K562 (cell line): ENCODE results near the gene ZBTB32. TPM values are rescaled to one million over a fixed set of nuclear protein-coding genes. Genes with fewer than 3 reads are reported as not detected.

Experiments
- ARHGAP35 ChIP-seq: fragments of 450-650 bp; IDR thresholded peaks from 2 replicates; pipeline ENCODE4 v1.6.1; 2018; ENCODE audit not compliant: partially characterized antibody
- BHLHE40 ChIP-seq: IDR thresholded peaks from 2 replicates; pipeline ENCODE4 v1.6.1; 2011; ENCODE audit warnings: low read length, improper control_type of control experiment
- CHD1 ChIP-seq: fragments of 200-600 bp; sonication (generic); IDR thresholded peaks from one replicate; pipeline ENCODE4 v1.6.1; 2012; ENCODE audit warnings: mild to moderate bottlenecking, moderate library complexity, low read length, inconsistent platforms
- DACH1 ChIP-seq: fragments of 450-650 bp; IDR thresholded peaks from 2 replicates; pipeline ENCODE4 v1.6.1; 2018; ENCODE audit not compliant: partially characterized antibody
- GABPB1 ChIP-seq: sonication (generic); formaldehyde crosslinking; IDR thresholded peaks from 2 replicates; pipeline ENCODE4 v1.8.0; 2022; ENCODE audit warnings: mild to moderate bottlenecking, missing genetic modification reagents
- JUNB ChIP-seq: fragments of 450-650 bp; formaldehyde crosslinking; conservative IDR thresholded peaks from 2 replicates; pipeline ENCODE4 v1.4.0; 2020; ENCODE audit warnings: mild to moderate bottlenecking
- MCM2 ChIP-seq: fragments of 450-650 bp; IDR thresholded peaks from 2 replicates; pipeline ENCODE4 v1.6.1; 2017; ENCODE audit warnings: low read depth, mild to moderate bottlenecking
- NELFE ChIP-seq: IDR thresholded peaks from 2 replicates; pipeline ENCODE4 v1.6.1; 2011; ENCODE audit warnings: mild to moderate bottlenecking; ENCODE audit not compliant: insufficient read depth, insufficient read length
- RUNX1 ChIP-seq: sonication (generic); IDR thresholded peaks from 2 replicates; pipeline ENCODE4 v1.6.1; 2016; ENCODE audit warnings: antibody characterized with exemption, low read depth
- SRSF1 ChIP-seq: fragments of 200-400 bp; formaldehyde crosslinking; IDR thresholded peaks from 2 replicates; pipeline ENCODE4 v1.6.1; 2017; ENCODE audit warnings: mild to moderate bottlenecking, low read depth, low read length, moderate library complexity
- ZC3H4 ChIP-seq: sonication (generic); formaldehyde crosslinking; IDR thresholded peaks from 2 replicates; pipeline ENCODE4 v1.9.0; 2021; ENCODE audit warnings: missing genetic modification reagents, borderline replicate concordance
- ZFP1 ChIP-seq: fragments of 450-650 bp; formaldehyde crosslinking; IDR thresholded peaks from 2 replicates; pipeline ENCODE4 v1.4.0; 2020; ENCODE audit warnings: mild to moderate bottlenecking, mixed read lengths
- ZNF3 ChIP-seq: fragments of 250-450 bp; sonication (Bioruptor Pico); IDR thresholded peaks from 2 replicates; pipeline ENCODE4 v1.5.0; 2021; ENCODE audit warnings: mild to moderate bottlenecking, moderate library complexity
- ZNF644 ChIP-seq: fragments of 200-800 bp; sonication (Bioruptor generic); IDR thresholded peaks from 2 replicates; pipeline ENCODE4 v1.6.1; 2016; ENCODE audit warnings: low read depth, missing genetic modification characterization, missing compliant biosample characterization
- ZNF764 ChIP-seq: fragments of 250-450 bp; sonication (Bioruptor Pico); IDR thresholded peaks from 2 replicates; pipeline ENCODE4 v1.4.0; 2020; ENCODE audit warnings: low read depth, mild to moderate bottlenecking, moderate library complexity
- ZNF785 ChIP-seq: fragments of 250-450 bp; sonication (Bioruptor Pico); IDR thresholded peaks from 2 replicates; pipeline ENCODE4 v1.4.0; 2020; ENCODE audit warnings: mild to moderate bottlenecking
- polyA plus RNA-seq, 8 experiments: library from polyadenylated mRNA; depleted of rRNA in 4 of 8; stranded (reverse) in 5 of 8; unstranded in 3 of 8; fragments of >200 nt; fragmentation: Nextera tagmentation in 2 of 8; fragmentation: Illumina TruSeq in 1 of 8; extraction: Ambion mirVana in 2 of 8; extraction: Trizol in 1 of 8; gene quantifications; 2 replicates each; pipeline versions ENCODE4 v1.2.1 to v1.2.3, GENCODE V29; 2011 to 2014; ENCODE audit warnings: inconsistent platforms in 1 of 8, missing spikeins in 1 of 8
- total RNA-seq, 7 experiments: library from RNA; depleted of rRNA in 6 of 7; stranded (reverse); fragments of >200 nt in 6 of 7; fragmentation: Illumina TruSeq in 2 of 7; extraction: Trizol in 2 of 7; gene quantifications; 2 replicates each; pipeline versions ENCODE4 v1.2.1 to v1.2.3, GENCODE V29; 2011 to 2021; ENCODE audit warnings: low replicate concordance in 1 of 7
- TF ChIP-seq, protein P1 (sequence below): fragments of 250-450 bp; sonication (Bioruptor Pico); IDR thresholded peaks from 2 replicates; pipeline ENCODE4 v1.8.0; 2022; ENCODE audit warnings: inconsistent platforms, mild to moderate bottlenecking, moderate library complexity, borderline replicate concordance
- TF ChIP-seq, protein P2 (sequence below), 2 experiments: fragments of 250-450 bp in 1 of 2; fragments of 450-650 bp in 1 of 2; sonication (Bioruptor Pico) in 1 of 2; IDR thresholded peaks; 2 replicates each; pipeline versions ENCODE4 v1.6.1 to v1.8.0; 2016 to 2021; ENCODE audit warnings: mild to moderate bottlenecking in 2 of 2, moderate library complexity in 2 of 2, missing compliant biosample characterization in 1 of 2, missing genetic modification characterization in 1 of 2
- TF ChIP-seq, protein P3 (sequence below): sonication (generic); formaldehyde crosslinking; IDR thresholded peaks from 2 replicates; pipeline ENCODE4 v1.5.0; 2020; ENCODE audit warnings: missing genetic modification reagents
- TF ChIP-seq, protein P4 (sequence below): IDR thresholded peaks from 3 replicates; pipeline ENCODE4 v1.6.1; 2011; ENCODE audit warnings: borderline replicate concordance, mild to moderate bottlenecking, moderate library complexity; ENCODE audit not compliant: insufficient read length; ENCODE audit errors: extremely low read depth
- TF ChIP-seq, protein P5 (sequence below), 2 experiments: IDR thresholded peaks in 1 of 2; conservative IDR thresholded peaks in 1 of 2; 2 replicates each; pipeline ENCODE4 v1.6.1; 2016; ENCODE audit warnings: low read depth in 2 of 2, mild to moderate bottlenecking in 1 of 2, missing compliant biosample characterization in 1 of 2, missing genetic modification characterization in 1 of 2, moderate library complexity in 1 of 2

Gene ZBTB32
- total and polyA plus RNA-seq, 9 of the 15 experiments (the other 6 are each of a cell fraction or from before 2014, with no cell fraction given), result 0.20 TPM; not detected in 8

DNA sequence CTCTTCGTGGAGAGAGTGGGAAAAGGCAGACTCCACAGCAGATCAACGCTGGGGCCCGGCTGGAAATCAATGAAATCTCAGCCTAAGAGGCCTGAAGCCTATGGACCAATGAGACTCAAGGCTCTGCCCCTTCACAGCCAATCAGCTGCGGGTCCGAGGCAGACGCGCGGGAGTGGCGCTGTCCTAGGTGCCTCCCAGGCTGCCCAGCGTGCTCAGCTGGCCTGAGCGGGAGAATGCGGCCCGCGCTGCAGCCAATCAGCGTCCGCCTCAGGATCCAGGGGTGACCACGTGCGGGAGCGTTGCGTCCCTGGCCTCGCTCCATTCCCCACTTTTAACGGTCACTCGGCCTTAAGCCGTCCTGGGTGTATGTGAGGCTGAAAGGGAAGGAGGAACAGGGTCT is at the start of gene ZBTB32 (continued):
- TF ChIP-seq, protein P1, sequence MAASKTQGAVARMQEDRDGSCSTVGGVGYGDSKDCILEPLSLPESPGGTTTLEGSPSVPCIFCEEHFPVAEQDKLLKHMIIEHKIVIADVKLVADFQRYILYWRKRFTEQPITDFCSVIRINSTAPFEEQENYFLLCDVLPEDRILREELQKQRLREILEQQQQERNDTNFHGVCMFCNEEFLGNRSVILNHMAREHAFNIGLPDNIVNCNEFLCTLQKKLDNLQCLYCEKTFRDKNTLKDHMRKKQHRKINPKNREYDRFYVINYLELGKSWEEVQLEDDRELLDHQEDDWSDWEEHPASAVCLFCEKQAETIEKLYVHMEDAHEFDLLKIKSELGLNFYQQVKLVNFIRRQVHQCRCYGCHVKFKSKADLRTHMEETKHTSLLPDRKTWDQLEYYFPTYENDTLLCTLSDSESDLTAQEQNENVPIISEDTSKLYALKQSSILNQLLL, result no peak
- TF ChIP-seq MCM2 (no peak), CHD1 (no peak), ARHGAP35 (no peak), ZNF3 (no peak), BHLHE40 (0 out of 2 replicates have a peak, but pooled peaks have one; percentile 18), ZC3H4 (CRISPR knock-in tag) (no peak), ZNF785 (no peak), ZFP1 (CRISPR knock-in tag) (no peak), NELFE (no peak), JUNB (CRISPR knock-in tag) (no peak), DACH1 (peak; percentile 75), ZNF764 (no peak), SRSF1 (no peak), GABPB1 (CRISPR knock-in tag) (peak; percentile 49; the same call in 1 of the 2 replicates), RUNX1 (no peak), ZNF644 (tag) (no peak)
- TF ChIP-seq, protein P2, sequence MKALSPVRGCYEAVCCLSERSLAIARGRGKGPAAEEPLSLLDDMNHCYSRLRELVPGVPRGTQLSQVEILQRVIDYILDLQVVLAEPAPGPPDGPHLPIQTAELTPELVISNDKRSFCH (CRISPR knock-in tag; IDR thresholded peaks at IDR 0.05), result no peak
- TF ChIP-seq, protein P2 (tag; IDR thresholded peaks at IDR 0.05), result no peak
- TF ChIP-seq, protein P3, sequence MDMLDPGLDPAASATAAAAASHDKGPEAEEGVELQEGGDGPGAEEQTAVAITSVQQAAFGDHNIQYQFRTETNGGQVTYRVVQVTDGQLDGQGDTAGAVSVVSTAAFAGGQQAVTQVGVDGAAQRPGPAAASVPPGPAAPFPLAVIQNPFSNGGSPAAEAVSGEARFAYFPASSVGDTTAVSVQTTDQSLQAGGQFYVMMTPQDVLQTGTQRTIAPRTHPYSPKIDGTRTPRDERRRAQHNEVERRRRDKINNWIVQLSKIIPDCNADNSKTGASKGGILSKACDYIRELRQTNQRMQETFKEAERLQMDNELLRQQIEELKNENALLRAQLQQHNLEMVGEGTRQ (CRISPR knock-in tag), result peak; percentile 74
- TF ChIP-seq, protein P4, sequence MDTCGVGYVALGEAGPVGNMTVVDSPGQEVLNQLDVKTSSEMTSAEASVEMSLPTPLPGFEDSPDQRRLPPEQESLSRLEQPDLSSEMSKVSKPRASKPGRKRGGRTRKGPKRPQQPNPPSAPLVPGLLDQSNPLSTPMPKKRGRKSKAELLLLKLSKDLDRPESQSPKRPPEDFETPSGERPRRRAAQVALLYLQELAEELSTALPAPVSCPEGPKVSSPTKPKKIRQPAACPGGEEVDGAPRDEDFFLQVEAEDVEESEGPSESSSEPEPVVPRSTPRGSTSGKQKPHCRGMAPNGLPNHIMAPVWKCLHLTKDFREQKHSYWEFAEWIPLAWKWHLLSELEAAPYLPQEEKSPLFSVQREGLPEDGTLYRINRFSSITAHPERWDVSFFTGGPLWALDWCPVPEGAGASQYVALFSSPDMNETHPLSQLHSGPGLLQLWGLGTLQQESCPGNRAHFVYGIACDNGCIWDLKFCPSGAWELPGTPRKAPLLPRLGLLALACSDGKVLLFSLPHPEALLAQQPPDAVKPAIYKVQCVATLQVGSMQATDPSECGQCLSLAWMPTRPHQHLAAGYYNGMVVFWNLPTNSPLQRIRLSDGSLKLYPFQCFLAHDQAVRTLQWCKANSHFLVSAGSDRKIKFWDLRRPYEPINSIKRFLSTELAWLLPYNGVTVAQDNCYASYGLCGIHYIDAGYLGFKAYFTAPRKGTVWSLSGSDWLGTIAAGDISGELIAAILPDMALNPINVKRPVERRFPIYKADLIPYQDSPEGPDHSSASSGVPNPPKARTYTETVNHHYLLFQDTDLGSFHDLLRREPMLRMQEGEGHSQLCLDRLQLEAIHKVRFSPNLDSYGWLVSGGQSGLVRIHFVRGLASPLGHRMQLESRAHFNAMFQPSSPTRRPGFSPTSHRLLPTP, result no peak
- TF ChIP-seq, protein P5, sequence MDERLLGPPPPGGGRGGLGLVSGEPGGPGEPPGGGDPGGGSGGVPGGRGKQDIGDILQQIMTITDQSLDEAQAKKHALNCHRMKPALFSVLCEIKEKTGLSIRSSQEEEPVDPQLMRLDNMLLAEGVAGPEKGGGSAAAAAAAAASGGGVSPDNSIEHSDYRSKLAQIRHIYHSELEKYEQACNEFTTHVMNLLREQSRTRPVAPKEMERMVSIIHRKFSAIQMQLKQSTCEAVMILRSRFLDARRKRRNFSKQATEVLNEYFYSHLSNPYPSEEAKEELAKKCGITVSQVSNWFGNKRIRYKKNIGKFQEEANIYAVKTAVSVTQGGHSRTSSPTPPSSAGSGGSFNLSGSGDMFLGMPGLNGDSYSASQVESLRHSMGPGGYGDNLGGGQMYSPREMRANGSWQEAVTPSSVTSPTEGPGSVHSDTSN (CRISPR knock-in tag; IDR thresholded peaks at IDR 0.05; ENCODE audit: low read depth), result no peak
- TF ChIP-seq, protein P5 (tag; conservative IDR thresholded peaks at IDR 0.05; ENCODE audit: low read depth), result no peak
